CD4-positive, alpha-beta T cell treated with Interleukin-6 for 4 hours (primary cell): ENCODE data around the gene MAGI1.
"Not testable (repeated sequence)": the region's sequence is repeated elsewhere in the genome, so short reads cannot be mapped to it uniquely, and the experiment has no call there.

Experiments
- DNase-seq: peaks from one replicate; pipeline ENCODE4 v3.0.0-alpha.2; 2020; ENCODE audit warnings: mixed read lengths

Gene MAGI1

DNA sequence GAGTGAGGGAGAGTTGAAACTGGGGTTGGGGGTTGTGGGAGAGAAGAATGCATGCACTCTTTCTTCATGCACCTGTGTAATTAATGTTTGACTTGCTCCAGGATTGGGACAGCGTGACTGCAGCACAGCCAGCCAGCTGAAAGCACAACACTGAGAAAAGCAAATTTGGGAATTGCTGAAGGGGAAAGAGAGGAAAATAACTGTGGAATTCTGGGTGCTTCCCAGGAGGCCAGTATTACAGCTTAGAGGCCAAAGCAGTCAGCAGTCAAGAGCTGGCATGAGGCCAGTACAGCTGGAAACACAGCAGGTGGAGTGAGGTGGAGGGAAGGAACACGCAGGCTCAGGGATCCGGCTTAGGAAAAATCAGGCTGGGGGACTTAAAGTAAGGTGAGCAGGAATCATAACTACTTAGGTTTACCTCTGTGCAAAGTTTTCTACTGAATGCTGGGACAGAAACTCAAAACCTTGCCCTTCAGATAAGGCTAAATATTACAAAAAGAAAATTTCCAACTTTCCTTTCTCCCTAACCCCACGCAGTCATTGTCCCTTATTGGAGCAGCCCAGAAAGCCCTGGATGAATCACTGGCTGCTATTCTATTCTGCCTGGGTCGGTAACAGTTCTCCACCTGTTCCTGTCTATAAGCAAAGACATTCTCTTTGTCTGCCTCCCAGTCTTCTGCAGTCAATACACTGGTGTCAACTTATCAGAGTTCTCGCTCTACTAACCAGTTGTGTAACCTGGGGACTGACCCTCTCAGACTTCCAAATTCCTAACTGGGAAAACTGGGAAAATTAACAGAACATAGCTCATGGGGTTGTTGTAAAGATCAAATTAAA is 167.2 kb downstream of the MAGI1 start:
- DNase-seq: no peak

DNA sequence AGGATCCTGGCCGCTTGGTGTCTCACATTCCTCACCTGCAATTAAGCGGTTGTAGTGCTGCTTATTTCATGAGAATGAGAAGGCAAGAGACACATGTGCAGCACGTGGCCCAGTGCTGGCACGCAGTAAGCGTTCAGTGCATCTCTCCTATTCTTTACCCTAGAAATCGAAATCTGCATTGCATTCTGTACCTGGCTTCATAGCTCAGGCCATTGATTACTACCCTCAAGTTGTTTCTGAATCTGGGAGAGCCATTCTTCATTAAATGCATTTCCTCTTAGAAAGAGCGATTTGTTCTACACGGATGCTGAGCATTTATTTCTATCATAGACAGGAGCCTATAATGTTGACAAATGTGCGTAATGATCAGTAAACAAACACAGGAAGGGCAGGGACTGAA is 168.9 kb downstream of the MAGI1 start:
- DNase-seq: no peak

DNA sequence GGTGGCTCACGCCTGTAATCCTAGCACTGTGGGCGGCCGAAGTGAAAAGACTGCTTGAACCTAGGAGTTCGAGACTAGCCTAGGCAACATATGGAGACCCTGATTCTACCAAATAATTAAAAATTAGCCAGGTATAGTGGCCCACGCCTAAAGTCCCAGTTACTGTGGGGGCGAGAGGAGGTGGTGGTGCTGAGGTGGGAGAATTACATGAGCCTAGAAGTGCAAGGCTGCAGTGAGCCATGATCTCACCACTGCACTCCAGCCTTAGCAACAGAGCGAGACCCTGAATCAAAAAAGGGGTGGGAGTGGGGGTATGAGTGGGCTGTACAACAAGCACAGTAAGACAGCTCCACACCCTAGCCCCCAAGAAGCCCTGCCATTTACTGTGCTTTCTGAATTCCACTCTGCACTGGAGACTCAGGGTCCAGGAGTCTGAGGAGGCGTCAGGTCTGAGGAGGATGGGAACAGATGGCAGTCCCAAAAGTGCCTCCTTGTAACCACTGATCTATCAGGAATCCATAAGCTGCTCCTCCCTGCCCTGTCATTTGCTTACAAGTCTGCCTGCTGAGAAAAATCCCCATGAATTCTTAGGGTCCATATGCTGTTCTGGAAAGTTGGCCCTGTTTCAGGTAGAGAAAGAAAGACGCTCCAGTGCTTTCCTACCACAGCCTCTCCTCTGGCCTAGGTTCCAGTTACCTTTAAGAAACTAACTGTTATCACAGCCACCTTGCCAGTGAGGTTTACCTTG is 171.1 kb downstream of the MAGI1 start:
- no peak for DNase-seq

DNA sequence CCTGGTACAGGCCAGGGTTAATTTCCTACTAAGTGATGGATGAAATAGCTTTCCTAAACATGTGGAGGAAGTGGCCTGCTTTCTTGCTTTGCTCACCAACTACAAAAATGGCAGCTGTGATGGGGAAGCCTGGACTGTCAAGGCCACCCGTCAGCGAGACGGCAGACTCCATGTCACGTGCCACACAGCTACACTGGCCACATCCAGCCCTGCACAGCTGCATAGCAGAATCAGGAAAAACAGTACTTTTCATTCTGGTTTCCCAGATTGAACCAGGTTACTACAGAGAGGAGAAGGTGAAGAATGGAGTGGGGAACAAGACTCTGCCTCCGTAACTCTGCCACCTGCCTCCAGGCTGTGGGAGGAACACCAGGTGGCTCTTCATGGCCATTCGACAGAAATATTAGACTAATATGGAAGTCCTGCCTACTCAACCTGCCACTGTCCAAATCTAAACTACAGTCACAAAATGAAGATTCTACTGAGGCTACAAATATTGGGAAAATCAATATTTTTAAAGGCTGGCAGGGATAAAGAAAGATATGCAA is 174.3 kb downstream of the MAGI1 start:
- no peak for DNase-seq

DNA sequence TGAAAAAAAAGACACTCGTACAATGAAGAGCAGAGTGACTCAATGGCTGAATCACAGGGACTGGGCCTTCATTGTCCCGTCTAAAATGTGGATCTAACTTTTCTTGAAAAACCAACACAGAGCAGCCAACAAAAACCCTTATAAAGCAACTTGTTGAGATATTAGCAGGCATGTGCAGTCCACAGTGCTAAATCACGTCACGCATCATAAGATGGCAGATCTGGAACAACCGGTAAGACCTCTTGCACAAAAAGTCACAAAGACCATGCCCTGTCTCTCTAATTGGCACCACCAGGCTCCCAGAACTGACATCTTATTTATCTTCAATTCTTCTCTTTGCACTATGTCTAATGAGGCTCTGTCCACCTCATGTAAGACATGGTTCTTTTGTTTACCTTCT is 177.0 kb downstream of the MAGI1 start:
- DNase-seq: no peak

DNA sequence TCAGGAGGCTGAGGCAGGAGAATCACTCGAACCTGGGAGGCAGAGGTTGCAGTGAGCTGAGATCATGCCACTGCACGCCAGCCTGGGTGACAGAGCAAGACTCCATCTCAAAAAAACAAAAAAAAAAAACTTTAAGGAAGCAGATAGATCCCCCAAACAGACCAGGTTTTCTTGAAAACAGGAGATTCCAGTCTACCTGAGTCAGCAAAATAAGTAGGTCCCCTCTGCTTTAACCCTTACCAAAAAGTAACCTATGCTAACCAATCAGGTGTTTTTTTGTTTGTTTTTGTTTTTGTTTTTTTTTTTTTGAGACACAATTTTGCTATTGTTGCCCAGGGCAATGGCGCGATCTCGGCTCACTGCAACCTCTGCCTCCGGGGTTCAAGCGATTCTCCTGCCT is 179.1 kb downstream of the MAGI1 start:
- DNase-seq: not testable (repeated sequence)

DNA sequence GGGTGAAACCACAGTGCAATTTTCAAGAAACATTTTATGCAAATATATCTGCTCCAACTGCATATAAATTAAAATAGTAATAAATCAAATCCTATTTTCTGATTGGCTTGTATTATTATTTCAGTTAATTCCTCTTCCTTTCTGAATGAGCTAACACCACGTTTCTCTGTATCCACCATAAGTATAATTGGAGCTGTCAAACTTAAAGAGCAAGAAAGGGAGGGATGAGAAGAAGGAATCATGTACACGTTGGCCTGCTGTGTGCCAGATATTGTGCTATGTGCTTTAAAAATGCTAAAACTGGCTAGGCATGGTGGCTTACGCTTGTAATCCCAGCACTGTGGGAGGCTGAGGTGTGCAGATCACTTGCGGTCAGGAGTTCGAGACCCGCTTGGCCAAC is 180.0 kb downstream of the MAGI1 start:
- DNase-seq: no peak

- no peak for DNase-seq
Observed at GRCh38 chr3:65857327-65857726, 181.4 kb downstream of the MAGI1 start.

DNA sequence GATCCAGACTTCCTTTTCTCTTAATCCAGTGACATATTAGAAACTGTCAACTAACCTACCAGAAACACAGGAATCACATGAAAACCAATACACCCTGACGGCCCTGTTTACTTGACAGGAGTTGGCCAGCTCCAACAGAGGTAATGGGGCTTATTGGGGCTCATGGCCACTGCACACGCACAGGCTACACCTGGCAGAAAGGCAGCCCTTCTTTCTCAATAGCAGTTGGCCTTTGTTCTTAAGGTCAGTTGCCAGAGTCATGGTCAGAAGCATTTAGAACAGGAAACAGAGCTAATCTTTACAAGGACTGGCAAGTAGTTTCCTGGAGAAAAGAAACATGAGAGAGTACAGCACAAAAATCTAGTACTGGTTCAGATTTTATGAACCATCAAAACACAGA is 181.8 kb downstream of the MAGI1 start:
- no peak for DNase-seq

- DNase-seq: no peak
Observed at GRCh38 chr3:65855370-65856100, 183.2 kb downstream of the MAGI1 start.

GRCh38 chr3:65854606-65855304 is 184.0 kb downstream of the MAGI1 start:
- DNase-seq: peak; percentile 5

DNA sequence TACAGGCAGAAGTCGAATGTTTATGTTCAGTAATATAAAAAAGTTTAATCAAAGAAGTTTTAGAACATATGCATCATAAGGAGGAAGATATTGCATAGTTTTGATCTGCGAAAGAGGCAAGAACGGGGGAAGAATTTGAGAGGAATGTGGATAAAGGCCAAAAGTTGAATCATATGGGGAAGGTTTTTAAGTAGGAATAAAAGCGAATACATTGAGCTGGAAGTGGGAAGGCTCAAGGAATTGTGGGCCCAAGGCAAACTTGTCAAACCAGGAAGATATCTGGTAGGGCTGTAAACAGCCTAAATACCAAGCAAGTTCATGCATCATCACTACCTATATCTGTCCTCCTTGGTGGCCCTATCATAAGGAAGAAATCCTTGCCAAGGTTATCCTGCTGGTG is 186.9 kb downstream of the MAGI1 start:
- DNase-seq: no peak

GRCh38 chr3:65850261-65850660 is 188.5 kb downstream of the MAGI1 start:
- DNase-seq: no peak

DNA sequence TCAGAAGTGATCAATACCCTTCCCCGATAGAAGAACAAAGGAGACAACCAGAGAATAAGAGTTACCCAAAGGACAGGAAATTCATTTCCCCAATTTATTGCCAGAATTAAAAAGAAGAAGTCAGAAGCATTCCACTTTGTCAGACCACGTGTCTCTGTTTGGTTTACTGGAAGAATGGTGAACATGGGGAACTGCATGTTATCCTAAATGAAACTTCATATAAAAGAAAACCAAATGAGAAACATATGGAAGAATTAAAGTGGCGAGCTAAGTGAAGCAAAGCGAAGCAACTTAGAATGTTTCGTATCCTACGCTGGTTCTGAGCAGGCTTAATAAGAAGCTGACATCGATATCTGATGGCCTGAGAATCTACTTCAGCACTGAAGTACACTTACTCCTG is 190.7 kb downstream of the MAGI1 start:
- no peak for DNase-seq

DNA sequence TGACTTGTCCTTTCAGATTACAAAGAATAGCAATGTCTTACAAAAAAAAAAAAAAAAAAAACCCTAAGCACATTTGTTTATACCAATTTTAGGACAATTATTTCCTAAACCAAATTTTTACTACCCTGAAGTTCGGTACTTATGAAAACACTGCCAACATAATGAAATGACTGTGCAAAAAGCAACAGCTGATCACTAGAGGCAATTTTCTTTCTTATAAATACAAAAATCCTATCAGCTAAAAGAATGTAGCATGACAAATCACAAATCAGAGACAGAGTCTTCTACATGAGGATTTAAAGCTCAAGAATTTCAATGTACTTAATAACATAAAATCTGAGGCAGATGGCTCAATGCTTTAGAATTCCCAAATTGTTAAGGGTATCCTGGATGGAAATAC is 191.8 kb downstream of the MAGI1 start:
- no peak for DNase-seq

GRCh38 chr3:65844370-65844769 is 194.3 kb downstream of the MAGI1 start:
- DNase-seq: no peak

GRCh38 chr3:65843732-65844131 is 195.0 kb downstream of the MAGI1 start:
- no peak for DNase-seq

GRCh38 chr3:65837604-65838003 is 201.1 kb downstream of the MAGI1 start:
- no peak for DNase-seq

- DNase-seq: no peak
Observed at GRCh38 chr3:65836047-65836446, 202.7 kb downstream of the MAGI1 start.

DNA sequence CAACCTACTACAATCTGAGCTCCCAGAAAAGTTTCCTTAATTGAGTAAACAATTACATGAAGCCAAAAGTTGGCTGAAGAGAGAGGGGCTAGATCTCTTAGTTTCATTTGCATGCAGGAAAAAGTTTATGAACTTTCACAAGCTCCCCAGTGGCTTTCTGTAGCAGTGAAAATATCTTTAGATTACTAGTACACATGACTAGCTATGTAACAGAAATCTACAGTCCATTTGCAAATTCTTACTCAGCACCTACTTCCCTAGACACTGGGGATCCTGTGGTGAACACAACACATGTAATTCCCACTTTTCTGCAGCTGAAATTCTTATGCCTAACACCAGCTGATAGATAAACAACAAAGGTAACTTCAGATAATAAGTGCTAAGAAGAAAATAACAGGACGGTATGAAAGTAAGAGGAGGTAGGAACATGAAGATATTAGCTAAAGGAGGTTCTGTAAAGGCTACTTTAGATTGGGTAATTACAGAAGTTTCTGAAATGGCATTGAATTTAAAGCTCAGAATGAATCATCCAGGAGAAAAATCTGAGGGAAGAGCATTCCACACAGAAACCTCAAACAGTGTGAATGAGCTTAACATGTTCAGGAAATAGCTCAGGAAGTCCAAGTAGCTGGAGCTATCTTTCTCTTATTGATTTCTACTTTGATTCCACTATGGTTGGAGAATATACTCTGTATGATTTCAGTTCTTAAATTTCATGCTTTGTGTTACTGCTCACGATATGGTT is 204.8 kb downstream of the MAGI1 start:
- DNase-seq: no peak

- DNase-seq: no peak
Observed at GRCh38 chr3:65831733-65832425, 206.8 kb downstream of the MAGI1 start.
